ENCODE data around the gene ZNF280D.

Gene ZNF280D

DNA sequence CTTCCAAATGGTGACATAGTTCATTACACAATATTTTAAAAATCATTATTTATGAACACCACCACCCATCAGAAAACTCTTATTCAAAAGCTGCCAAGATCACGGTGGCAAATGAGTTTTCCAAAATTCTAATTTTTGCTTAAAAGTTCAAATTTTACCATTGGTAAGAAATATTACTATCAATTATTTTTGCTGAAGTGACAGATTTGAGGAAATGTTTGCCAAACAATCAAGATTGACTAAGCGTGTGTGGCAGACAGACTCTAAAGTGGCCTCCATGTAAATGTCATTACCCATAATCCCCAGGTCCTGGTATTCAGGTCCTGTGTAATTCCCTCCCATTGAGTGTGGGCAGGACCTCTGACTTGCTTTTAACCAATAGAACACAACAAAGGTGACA is 35.0 kb downstream of the ZNF280D start:
- Histone ChIP-seq H3K23ac (ENCODE audit: low read depth, low read length, poor library complexity) (no peak overlapping the region), H3K4me1 (ENCODE audit: control insufficient read depth in 2 of 2, insufficient read depth in 1 of 2, low read depth in 1 of 2, low read length in 2 of 2) (no peaks in the 10 kb centered on the region), H3K9me3 (replicated peaks in 1 of 2; ENCODE audit: control insufficient read depth in 2 of 2, insufficient read depth in 1 of 2, low read depth in 1 of 2, low read length in 2 of 2) (no peaks in the 10 kb centered on the region), H3K4me3 (ENCODE audit: low read length in 2 of 2) (no peak overlapping the region), H3K4me2 (ENCODE audit: insufficient read depth, low read length, poor library complexity, severe bottlenecking) (no peak overlapping the region), H2BK120ac (ENCODE audit: low read depth, low read length) (no peak overlapping the region), H3K27me3 (ENCODE audit: control insufficient read depth in 3 of 3, insufficient read depth in 3 of 3, low read depth in 1 of 3, low read length in 3 of 3) (no peaks in the 10 kb centered on the region), H3K9ac (ENCODE audit: low read depth, low read length, poor library complexity) (no peak overlapping the region), H3K79me1 (ENCODE audit: low read depth, low read length) (no peaks in the 10 kb centered on the region), H4K91ac (ENCODE audit: low read depth, low read length, poor library complexity) (no peak overlapping the region), H3K14ac (ENCODE audit: low read length) (no peak overlapping the region), H2AFZ (ENCODE audit: low read length) (no peak overlapping the region), H3K27ac (replicated peaks; ENCODE audit: low read length) (no peak overlapping the region), H2BK12ac (ENCODE audit: low read length) (no peak overlapping the region), H3K4ac (ENCODE audit: low read length) (no peak overlapping the region), H3K36me3 (replicated peaks in 1 of 2; ENCODE audit: control insufficient read depth in 2 of 2, insufficient read depth in 2 of 2, low read length in 2 of 2) (peaks cover 0 to 3% of the 10 kb centered on the region in 2 donors), H3K18ac (ENCODE audit: low read length) (no peak overlapping the region), H2BK5ac (ENCODE audit: low read length) (no peak overlapping the region), H2AK5ac (ENCODE audit: low read depth, low read length) (no peak overlapping the region), H4K8ac (ENCODE audit: low read depth, low read length) (no peak overlapping the region), H2BK15ac (ENCODE audit: low read length) (no peak overlapping the region)
- WGBS, 2 donors (ENCODE audit: extremely low coverage in 2 of 2, insufficient read length in 2 of 2, insufficient replicate concordance in 1 of 2) = no CpG with 5 or more reads among the region's 2 CpGs
- DNase-seq (ENCODE audit: low spot score) = no peak

DNA sequence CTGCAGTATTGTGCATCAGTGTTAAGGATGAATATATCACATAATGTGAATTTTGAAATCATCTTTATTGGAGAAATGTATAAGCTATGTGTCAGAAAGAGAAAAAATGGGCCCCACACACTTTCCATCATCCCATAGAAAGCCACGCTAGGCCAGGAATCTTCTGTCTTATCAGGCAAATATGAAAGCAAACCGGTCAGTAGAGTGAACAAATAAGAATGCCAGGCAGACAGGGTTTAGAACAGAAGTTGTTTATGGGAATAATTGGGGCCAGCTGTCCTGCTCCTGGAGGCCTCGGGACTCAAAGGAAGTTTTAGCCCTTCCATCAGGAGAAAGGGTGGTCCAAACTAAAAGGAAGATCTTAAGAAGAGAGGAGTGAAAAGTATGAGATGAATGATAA is 39.5 kb downstream of the ZNF280D start:
- Histone ChIP-seq H3K4ac (ENCODE audit: low read length) (no peak overlapping the region), H3K4me2 (ENCODE audit: insufficient read depth, low read length, poor library complexity, severe bottlenecking) (no peak overlapping the region), H2BK15ac (ENCODE audit: low read length) (no peak overlapping the region), H3K18ac (ENCODE audit: low read length) (no peak overlapping the region), H3K14ac (ENCODE audit: low read length) (no peak overlapping the region), H2AK5ac (ENCODE audit: low read depth, low read length) (no peak overlapping the region), H3K36me3 (replicated peaks in 1 of 2; ENCODE audit: control insufficient read depth in 2 of 2, insufficient read depth in 2 of 2, low read length in 2 of 2) (peaks cover 0 to 3% of the 10 kb centered on the region in 2 donors), H3K23ac (ENCODE audit: low read depth, low read length, poor library complexity) (no peak overlapping the region), H4K8ac (ENCODE audit: low read depth, low read length) (no peak overlapping the region), H2BK12ac (ENCODE audit: low read length) (no peak overlapping the region), H2AFZ (ENCODE audit: low read length) (no peak overlapping the region), H3K79me1 (ENCODE audit: low read depth, low read length) (no peaks in the 10 kb centered on the region), H3K4me3 (ENCODE audit: low read length in 2 of 2) (no peak overlapping the region), H3K27me3 (ENCODE audit: control insufficient read depth in 3 of 3, insufficient read depth in 3 of 3, low read depth in 1 of 3, low read length in 3 of 3) (no peaks in the 10 kb centered on the region), H4K91ac (ENCODE audit: low read depth, low read length, poor library complexity) (no peak overlapping the region), H2BK120ac (ENCODE audit: low read depth, low read length) (no peak overlapping the region), H3K9ac (ENCODE audit: low read depth, low read length, poor library complexity) (no peak overlapping the region), H3K4me1 (ENCODE audit: control insufficient read depth in 2 of 2, insufficient read depth in 1 of 2, low read depth in 1 of 2, low read length in 2 of 2) (no peaks in the 10 kb centered on the region), H2BK5ac (ENCODE audit: low read length) (no peak overlapping the region), H3K9me3 (replicated peaks in 1 of 2; ENCODE audit: control insufficient read depth in 2 of 2, insufficient read depth in 1 of 2, low read depth in 1 of 2, low read length in 2 of 2) (no peaks in the 10 kb centered on the region), H3K27ac (replicated peaks; ENCODE audit: low read length) (no peak overlapping the region)
- no peak for DNase-seq (ENCODE audit: low spot score)
- WGBS, 2 donors (ENCODE audit: extremely low coverage in 2 of 2, insufficient read length in 2 of 2, insufficient replicate concordance in 1 of 2) = no CpG with 5 or more reads among the region's 3 CpGs

DNA sequence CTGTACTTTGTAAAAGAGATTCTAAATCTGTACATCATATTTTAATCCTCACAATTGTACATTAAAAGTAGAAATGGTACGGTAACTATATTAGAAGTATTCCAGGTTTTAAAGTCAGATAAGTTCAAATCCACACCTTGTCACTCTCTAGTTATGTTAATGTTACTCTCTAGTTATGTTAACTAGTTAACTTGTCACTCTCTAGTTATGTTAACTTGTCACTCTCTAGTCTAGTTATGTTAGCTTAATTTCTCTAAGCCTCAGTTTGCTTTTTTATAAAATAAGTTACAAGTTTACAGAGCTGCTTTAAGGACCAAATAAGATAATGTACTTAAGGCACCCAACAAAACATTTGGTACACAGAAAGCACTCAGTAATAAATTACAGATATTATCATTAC is 42.6 kb downstream of the ZNF280D start:
- Histone ChIP-seq H2BK15ac (ENCODE audit: low read length) (no peak overlapping the region), H2BK5ac (ENCODE audit: low read length) (no peak overlapping the region), H2BK12ac (ENCODE audit: low read length) (no peak overlapping the region), H2BK120ac (ENCODE audit: low read depth, low read length) (no peak overlapping the region), H3K36me3 (replicated peaks in 1 of 2; ENCODE audit: control insufficient read depth in 2 of 2, insufficient read depth in 2 of 2, low read length in 2 of 2) (no peaks in the 10 kb centered on the region), H3K27ac (replicated peaks; ENCODE audit: low read length) (no peak overlapping the region), H2AK5ac (ENCODE audit: low read depth, low read length) (no peak overlapping the region), H3K4me3 (ENCODE audit: low read length in 2 of 2) (no peak overlapping the region), H4K91ac (ENCODE audit: low read depth, low read length, poor library complexity) (no peak overlapping the region), H3K4me1 (ENCODE audit: control insufficient read depth in 2 of 2, insufficient read depth in 1 of 2, low read depth in 1 of 2, low read length in 2 of 2) (no peaks in the 10 kb centered on the region), H3K4ac (ENCODE audit: low read length) (no peak overlapping the region), H3K23ac (ENCODE audit: low read depth, low read length, poor library complexity) (no peak overlapping the region), H3K9me3 (replicated peaks in 1 of 2; ENCODE audit: control insufficient read depth in 2 of 2, insufficient read depth in 1 of 2, low read depth in 1 of 2, low read length in 2 of 2) (no peaks in the 10 kb centered on the region), H2AFZ (ENCODE audit: low read length) (no peak overlapping the region), H3K27me3 (ENCODE audit: control insufficient read depth in 3 of 3, insufficient read depth in 3 of 3, low read depth in 1 of 3, low read length in 3 of 3) (no peaks in the 10 kb centered on the region), H4K8ac (ENCODE audit: low read depth, low read length) (no peak overlapping the region), H3K9ac (ENCODE audit: low read depth, low read length, poor library complexity) (no peak overlapping the region), H3K14ac (ENCODE audit: low read length) (no peak overlapping the region), H3K18ac (ENCODE audit: low read length) (no peak overlapping the region), H3K4me2 (ENCODE audit: insufficient read depth, low read length, poor library complexity, severe bottlenecking) (no peak overlapping the region), H3K79me1 (ENCODE audit: low read depth, low read length) (no peaks in the 10 kb centered on the region)
- no peak for DNase-seq (ENCODE audit: low spot score)
- no CpG with 5 or more reads among the region's 1 CpG for WGBS, 2 donors (ENCODE audit: extremely low coverage in 2 of 2, insufficient read length in 2 of 2, insufficient replicate concordance in 1 of 2)

DNA sequence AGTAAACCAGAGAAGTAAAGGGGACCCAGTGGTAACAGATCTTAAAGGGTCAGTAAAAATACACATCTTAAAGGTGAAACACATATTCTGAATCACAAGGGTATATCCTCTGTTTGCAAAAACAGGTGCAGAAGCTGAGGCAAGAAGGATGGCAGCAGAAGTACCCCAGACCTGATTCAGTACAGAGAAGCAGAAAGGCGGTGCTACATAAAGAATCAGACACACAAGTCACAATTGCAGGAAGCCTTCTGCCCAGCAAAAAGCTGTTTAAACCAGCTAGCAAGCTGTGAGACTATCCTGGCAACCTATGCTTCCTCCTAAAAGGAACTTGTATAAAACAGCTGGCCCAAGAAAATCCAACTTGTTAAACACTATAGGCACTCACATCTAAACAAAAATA is 49.4 kb downstream of the ZNF280D start:
- H3K27me3 ChIP-seq (ENCODE audit: control insufficient read depth in 3 of 3, insufficient read depth in 3 of 3, low read depth in 1 of 3, low read length in 3 of 3) = no peaks in the 10 kb centered on the region
- H3K79me1 ChIP-seq (ENCODE audit: low read depth, low read length) = no peaks in the 10 kb centered on the region
- H3K4me1 ChIP-seq (ENCODE audit: control insufficient read depth in 2 of 2, insufficient read depth in 1 of 2, low read depth in 1 of 2, low read length in 2 of 2) = peaks cover 0 to 2% of the 10 kb centered on the region in 2 donors
- WGBS, 2 donors (ENCODE audit: extremely low coverage in 2 of 2, insufficient read length in 2 of 2, insufficient replicate concordance in 1 of 2) = no CpG with 5 or more reads among the region's 1 CpG
- no peak overlapping the region for H2BK12ac ChIP-seq (ENCODE audit: low read length)
- no peak overlapping the region for H2AK5ac ChIP-seq (ENCODE audit: low read depth, low read length)
- H4K91ac ChIP-seq (ENCODE audit: low read depth, low read length, poor library complexity) = no peak overlapping the region
- H3K4me2 ChIP-seq (ENCODE audit: insufficient read depth, low read length, poor library complexity, severe bottlenecking) = no peak overlapping the region
- no peak overlapping the region for H2BK120ac ChIP-seq (ENCODE audit: low read depth, low read length)
- no peak overlapping the region for H3K27ac ChIP-seq (replicated peaks; ENCODE audit: low read length)
- no peak for DNase-seq (ENCODE audit: low spot score)
- H3K36me3 ChIP-seq (replicated peaks in 1 of 2; ENCODE audit: control insufficient read depth in 2 of 2, insufficient read depth in 2 of 2, low read length in 2 of 2) = peaks cover 0 to 2% of the 10 kb centered on the region in 2 donors
- no peak overlapping the region for H2BK15ac ChIP-seq (ENCODE audit: low read length)
- H4K8ac ChIP-seq (ENCODE audit: low read depth, low read length) = no peak overlapping the region
- H2BK5ac ChIP-seq (ENCODE audit: low read length) = no peak overlapping the region
- peak overlapping the region; percentile 21 for H3K14ac ChIP-seq (ENCODE audit: low read length)
- peak overlapping the region; percentile 51 for H2AFZ ChIP-seq (ENCODE audit: low read length)
- peak overlapping the region; percentile 17 for H3K18ac ChIP-seq (ENCODE audit: low read length)
- H3K9me3 ChIP-seq (replicated peaks in 1 of 2; ENCODE audit: control insufficient read depth in 2 of 2, insufficient read depth in 1 of 2, low read depth in 1 of 2, low read length in 2 of 2) = no peaks in the 10 kb centered on the region
- no peak overlapping the region for H3K4me3 ChIP-seq (ENCODE audit: low read length in 2 of 2)
- H3K23ac ChIP-seq (ENCODE audit: low read depth, low read length, poor library complexity) = no peak overlapping the region
- no peak overlapping the region for H3K4ac ChIP-seq (ENCODE audit: low read length)
- no peak overlapping the region for H3K9ac ChIP-seq (ENCODE audit: low read depth, low read length, poor library complexity)
